AG04449 (cell line): ENCODE data around the gene ILF2.

Source experiments
- CTCF ChIA-PET: fragments of 350-600 bp; formaldehyde crosslinking; extraction: SDS; loops from one replicate; lab custom pipeline; 2021; ENCODE audit warnings: antibody characterized with exemption; lab: Yijun Ruan, JAX
- POLR2A ChIA-PET: fragments of 400-600, 350-600 bp; formaldehyde crosslinking; extraction: SDS; loops from one replicate; lab custom pipeline; 2020; ENCODE audit warnings: antibody characterized with exemption, inconsistent platforms; lab: Yijun Ruan, JAX
- DNase-seq: peaks from one replicate; pipeline ENCODE4 v3.0.0-alpha.2; 2010; ENCODE audit warnings: low read depth, low spot score
- H3K4me3 ChIP-seq: 2 replicates; pipeline ENCODE4 v1.5.1; 2011; ENCODE audit warnings: low read depth, mild to moderate bottlenecking, control low read depth, low read length
- CTCF ChIP-seq: IDR thresholded peaks from one replicate; pipeline ENCODE4 v1.5.1; 2011; ENCODE audit warnings: mild to moderate bottlenecking, moderate library complexity, low read length, control low read depth, inconsistent platforms; ENCODE audit not compliant: insufficient read depth; ENCODE audit errors: missing control alignments

ILF2 gene

DNA sequence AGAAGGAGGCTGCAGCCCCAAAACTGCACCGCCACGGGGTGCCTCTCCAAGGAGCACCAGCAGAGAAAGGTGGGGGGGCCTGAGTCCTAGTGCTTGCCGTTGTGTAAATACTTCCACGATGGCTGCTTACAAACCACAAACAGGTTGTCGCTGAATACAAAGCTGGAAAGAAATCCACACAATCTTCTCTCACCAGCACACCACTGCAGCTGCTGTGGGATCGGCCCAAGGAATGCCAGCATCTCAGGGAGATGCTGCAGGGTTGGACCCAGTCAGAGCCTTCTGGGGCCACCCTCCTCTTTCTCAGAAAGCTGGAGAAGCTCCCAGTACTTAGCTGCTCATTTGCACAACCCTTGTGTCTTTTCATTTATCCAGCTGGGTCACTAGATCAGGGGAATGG lies 51.6 kb downstream of the ILF2 start:
- H3K4me3 ChIP-seq = no peak overlapping the region
- DNase-seq = no peak
- TF ChIP-seq CTCF = no peak
- ChIA-PET POLR2A (interaction anchor here (0.6 to 9.4 kb wide), 5 partner anchors 8 to 87 kb away, joined by 3 to 127 read pairs (median 3); partner anchors contain the start of genes CHTOP, S100A13 and S100A6), CTCF (interaction anchor here (1.7 to 12.8 kb wide), 7 partner anchors 7 to 124 kb away, joined by 4 to 178 read pairs (median 19); partner anchors contain the start of genes CHTOP, S100A1, S100A13 and S100A16)

- peak; percentile 81 for TF ChIP-seq CTCF
- CTCF ChIA-PET = interaction anchor here (0.6 to 12.8 kb wide), 14 partner anchors 10 to 265 kb away, joined by 3 to 178 read pairs (median 4); partner anchors contain the start of genes CHTOP, S100A1 and S100A13
- POLR2A ChIA-PET = interaction anchor here (1.3 to 9.4 kb wide), 2 partner anchors 9 to 45 kb away, joined by 4 to 127 read pairs; partner anchors contain the start of gene S100A13
- no peak overlapping the region for H3K4me3 ChIP-seq
- DNase-seq = no peak
Observed at GRCh38 chr1:153617663-153618062, 53.1 kb downstream of the ILF2 start.

DNA sequence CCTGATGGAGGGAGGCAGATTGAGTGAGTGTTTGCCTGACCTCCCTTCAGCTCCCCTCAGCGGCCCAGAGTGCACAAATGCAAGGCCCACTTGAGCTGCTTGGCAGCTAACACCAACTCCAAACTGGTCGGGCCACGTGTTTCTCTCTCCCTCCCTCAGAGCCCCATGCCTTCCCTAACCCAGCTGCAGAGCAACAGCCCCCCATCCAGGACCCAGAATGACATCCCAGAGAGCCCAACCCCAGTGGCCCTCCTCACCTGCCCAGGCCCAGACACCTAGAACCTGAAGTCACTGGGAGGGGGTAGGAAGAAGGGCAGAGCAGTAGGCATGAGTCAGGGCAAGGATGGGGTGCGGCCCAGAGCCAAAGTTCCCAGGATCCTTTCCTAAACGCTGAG lies 53.9 kb downstream of the ILF2 start:
- ChIA-PET CTCF (interaction anchor here (0.9 to 12.8 kb wide), 8 partner anchors 13 to 108 kb away, joined by 3 to 178 read pairs (median 11); partner anchors contain the start of genes CHTOP, S100A1 and S100A13), POLR2A (interaction anchor here (1.3 to 9.4 kb wide), 2 partner anchors 10 to 44 kb away, joined by 4 to 127 read pairs; partner anchors contain the start of gene S100A13)
- TF ChIP-seq CTCF = no peak
- DNase-seq = no peak
- H3K4me3 ChIP-seq = no peak overlapping the region

DNA sequence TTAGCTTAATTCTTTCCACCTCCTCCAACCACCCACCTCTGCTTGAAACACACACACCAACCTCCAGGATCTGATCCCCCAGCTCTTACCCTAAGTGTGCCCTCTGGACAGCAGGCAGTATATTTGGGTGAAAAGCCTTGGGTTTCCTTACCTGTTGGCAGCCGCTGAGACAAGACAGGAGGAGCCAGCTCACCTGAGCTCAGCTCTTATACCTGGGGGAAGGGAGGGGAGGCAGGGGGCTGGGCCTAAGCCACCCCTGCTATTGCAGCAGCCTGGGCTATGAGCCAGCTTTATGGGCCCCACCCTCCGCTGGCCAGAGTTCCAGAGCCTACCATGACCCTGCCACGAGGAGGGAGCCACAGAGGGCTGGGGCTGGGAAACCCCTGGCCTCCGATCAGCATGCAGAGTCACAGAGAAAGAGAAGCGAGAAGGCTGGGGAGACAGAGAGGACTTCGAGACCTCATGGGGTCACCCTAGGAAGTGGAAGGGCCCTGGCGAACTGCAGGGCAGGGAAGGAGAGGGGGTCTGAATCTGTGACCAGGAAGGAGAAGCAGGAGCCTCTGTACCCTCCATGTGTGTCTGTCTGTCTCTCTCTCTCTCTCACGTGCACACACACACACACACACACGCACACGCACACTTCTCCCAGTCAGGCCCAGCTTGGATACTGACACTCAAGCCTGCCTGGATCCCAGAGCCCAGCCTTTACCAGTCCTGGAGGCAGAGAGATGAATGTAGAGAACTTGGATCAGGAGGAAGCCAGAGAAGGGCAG lies 54.5 kb downstream of the ILF2 start, which contains the start of gene S100A14:
Gene S100A14, minus strand, starts transcription at position 182 of the 773 bp plus-strand sequence. CDS start 467 bp downstream, outside the sequence.
- ChIA-PET POLR2A (interaction anchor here (9.4 kb wide), 1 partner anchor 10 kb away, joined by 127 read pairs; the partner anchor contains the start of gene S100A13), CTCF (interaction anchor here (1.5 to 12.8 kb wide), 5 partner anchors 14 to 107 kb away, joined by 4 to 178 read pairs (median 93); partner anchors contain the start of genes CHTOP, S100A1 and S100A13)
- H3K4me3 ChIP-seq = no peak within 1 kb of the TSS

DNA sequence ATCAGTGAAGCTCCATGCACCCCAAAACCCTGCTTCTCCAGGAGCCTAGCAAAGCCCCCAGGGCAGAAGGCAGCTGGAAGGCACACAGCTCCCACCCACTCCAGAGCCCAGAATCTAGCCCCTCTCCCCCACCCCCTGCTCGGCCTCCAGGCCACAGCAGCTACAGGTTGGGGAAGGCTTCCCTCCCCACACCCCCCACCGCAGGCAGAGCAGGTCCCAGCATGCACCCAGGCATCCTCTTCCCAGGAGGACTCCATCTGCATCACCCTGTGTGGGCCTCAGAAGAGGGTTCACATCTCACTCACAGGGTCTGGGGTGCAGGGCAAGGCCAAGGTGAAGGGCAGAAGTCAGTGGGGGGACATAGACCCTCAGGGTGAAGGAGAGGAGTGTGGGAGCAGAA lies 55.4 kb downstream of the ILF2 start:
- no peak for DNase-seq
- CTCF ChIA-PET = interaction anchor here (1.0 to 12.8 kb wide), 6 partner anchors 14 to 106 kb away, joined by 3 to 178 read pairs (median 58); partner anchors contain the start of genes CHTOP, S100A1 and S100A13
- H3K4me3 ChIP-seq = no peak overlapping the region
- POLR2A ChIA-PET = interaction anchor here (0.7 to 9.4 kb wide), 4 partner anchors 9 to 83 kb away, joined by 3 to 127 read pairs (median 6); partner anchors contain the start of gene S100A13
- TF ChIP-seq CTCF = no peak

More for the DNA sequence above, 54.5 kb downstream of the ILF2 start, which contains the start of gene S100A14:
- no peak for DNase-seq
- TF ChIP-seq CTCF = no peak
